Measurements from ENCODE around the gene AMIGO3. TPM values are rescaled to one million over a fixed set of nuclear protein-coding genes. Genes with fewer than 3 reads are reported as not detected.

The AMIGO3 gene
- total RNA-seq, 2 experiments from 2014 or later: not detected

DNA sequence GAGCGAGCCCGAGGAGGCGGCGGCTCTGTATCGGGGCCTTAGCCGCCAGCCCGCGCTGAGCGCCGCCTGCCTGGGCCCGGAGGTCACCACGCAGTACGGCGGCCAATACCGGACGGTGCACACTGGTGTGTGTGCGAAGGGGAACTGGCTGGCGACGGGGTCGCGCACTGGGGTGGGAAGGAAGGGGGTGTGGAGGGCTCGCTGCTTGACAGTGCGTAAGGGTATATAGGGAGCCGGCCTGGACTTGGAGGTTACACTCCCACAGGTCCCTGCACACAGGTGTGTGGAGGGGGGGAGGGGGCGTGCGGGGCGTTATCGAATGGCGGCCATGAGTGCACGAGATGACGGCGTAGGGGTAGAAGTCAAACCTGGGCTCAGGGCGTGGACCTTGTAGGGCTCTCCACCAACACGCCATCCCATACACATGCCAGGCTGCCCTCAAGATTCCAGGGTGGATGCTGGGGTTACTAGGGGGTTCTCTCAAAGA, 44.9 kb downstream of the AMIGO3 start:
- Mint-ChIP-seq H3K9me3 (no peaks in the 10 kb centered on the region), H3K4me1 (peaks cover 25% of the 10 kb centered on the region), H3K4me3 (peak overlapping the region; percentile 91), H3K36me3 (peaks cover 16% of the 10 kb centered on the region), H3K27me3 (no peaks in the 10 kb centered on the region), H3K27ac (peak overlapping the region; percentile 96)
- DNase-seq: no peak

DNA sequence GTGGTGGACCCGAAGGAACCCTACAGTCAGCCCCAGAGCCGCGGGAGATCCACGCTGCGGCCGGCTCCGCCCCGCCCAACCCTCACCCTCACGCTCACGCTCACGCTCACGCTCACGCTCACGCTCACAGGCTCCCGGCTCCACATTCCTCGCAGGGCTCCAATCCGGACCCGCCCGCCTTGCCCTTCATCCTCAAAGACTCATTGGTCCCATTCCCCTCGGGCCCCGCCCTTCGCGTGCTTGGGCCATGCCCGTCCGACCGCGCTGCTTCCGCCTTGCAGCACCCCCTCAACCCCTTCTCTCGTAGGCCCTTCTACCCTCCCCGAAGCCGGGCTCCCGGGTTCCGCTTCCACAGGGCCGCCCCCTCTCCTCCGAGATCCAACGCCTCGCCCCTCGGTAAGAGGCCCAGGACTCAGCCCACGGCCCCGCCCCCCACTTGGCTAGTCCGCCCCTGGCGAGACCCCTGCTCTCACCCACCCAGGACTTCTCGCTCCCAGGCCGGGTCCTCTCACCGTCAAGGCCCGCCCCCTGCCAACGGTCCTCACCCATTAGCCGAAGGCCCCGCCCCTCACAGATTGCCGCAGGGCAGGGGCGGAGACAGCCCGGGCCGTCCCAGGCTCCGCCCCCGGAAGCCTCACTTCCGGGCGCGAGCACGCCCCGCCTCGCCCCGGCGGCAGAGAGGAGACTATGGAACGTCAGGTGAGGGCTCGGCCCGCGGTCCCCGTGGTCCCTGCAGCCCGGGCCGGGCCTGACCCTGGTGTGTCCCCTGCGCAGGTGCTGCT, 45.6 kb downstream of the AMIGO3 start, which contains the start of gene APEH:
Gene APEH, plus strand, starts transcription at position 637 of the 782 bp plus-strand sequence. Its CDS starts 51 bp downstream, at position 688.
- Mint-ChIP-seq H3K4me1 (peaks cover 25% of the 10 kb centered on the region), H3K9me3 (no peaks in the 10 kb centered on the region), H3K36me3 (peaks cover 16% of the 10 kb centered on the region), H3K4me3 (peak within 1 kb of the TSS; percentile 91), H3K27ac (peak within 1 kb of the TSS; percentile 96), H3K27me3 (no peaks in the 10 kb centered on the region)
- DNase-seq: peak; percentile 99

DNA sequence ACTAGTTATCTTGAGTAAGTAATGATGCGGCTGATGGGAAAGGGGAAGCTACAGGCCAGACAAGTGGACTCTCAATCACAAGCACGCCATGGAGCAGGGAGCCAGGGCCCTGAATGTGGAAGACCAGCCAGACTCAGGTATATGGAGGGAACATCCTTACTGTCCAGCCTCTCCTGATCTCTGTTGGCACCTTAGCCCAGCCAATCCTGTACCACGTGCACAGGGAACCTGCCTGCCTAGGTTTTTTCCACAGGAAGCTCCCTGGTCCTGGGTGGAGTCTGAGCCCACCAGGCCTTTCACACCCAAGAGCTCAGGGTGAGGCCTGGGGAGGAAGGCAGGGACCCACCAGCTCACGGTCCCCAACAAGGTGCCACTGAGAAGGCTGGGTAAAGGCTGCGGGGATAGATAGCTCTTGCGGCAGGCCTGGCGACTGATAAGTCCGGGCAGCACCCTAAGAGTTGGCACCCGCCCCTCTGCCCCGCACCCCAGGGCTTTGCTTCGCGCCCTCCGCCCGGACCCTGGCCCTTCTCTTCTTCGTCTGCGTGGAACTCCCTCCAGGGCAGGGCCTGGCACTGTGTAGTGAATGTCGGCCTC, 46.3 kb downstream of the AMIGO3 start:
- Mint-ChIP-seq H3K27ac (peak overlapping the region; percentile 96), H3K36me3 (peaks cover 15% of the 10 kb centered on the region), H3K4me3 (peak overlapping the region; percentile 91), H3K27me3 (no peaks in the 10 kb centered on the region), H3K9me3 (no peaks in the 10 kb centered on the region), H3K4me1 (peaks cover 24% of the 10 kb centered on the region)
- peak; percentile 43 for DNase-seq

DNA sequence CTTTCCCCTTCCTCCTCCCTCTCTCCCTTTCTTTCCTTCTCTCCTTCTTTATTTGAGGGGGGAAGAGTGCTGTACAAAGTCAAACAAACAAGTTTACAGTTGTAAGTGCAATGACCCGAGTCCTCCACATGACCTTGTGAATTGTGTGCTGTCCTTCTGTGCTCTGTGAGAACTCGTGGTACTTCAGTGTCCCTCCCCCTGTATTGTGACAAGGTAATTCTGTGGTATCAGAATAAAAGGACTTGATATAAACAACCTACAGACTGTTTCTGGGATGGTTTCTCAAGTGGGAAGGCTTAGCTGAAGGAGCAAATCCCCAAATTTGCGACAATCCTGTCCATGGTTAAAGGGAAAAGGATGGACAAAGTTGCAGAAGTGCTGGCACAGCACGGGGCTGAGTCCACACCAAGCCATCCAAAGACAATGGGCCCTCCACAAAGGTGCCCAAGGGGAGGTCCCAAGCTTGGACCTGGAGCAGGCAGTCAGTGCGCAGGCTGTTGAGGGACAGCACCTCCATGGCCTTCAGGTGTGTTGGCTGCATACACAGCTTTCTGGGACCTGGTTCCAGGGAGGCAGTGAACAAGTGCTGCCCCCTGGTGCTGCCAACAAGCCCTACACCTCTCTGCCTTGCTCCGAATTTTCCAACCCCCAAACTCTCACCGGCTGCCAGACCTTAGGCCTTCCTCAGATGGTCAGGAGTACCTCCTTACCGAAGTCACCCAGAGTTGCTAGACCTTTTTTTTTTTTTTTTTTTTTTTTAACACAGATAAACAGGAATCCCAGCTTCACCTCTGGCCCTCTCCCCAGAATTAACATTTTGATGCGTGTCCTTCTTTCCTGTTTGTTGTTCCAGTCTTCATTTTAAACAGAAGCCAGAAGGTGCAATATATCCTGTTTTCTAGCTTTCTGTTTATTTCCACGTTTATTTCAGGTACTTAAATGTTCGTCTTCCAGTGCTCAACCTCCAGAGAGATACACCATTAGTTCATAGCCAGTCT, 47.9 kb downstream of the AMIGO3 start:
- peak; percentile 75 for DNase-seq
- Mint-ChIP-seq H3K27ac (peak overlapping the region; percentile 64), H3K9me3 (no peaks in the 10 kb centered on the region), H3K4me3 (peak overlapping the region; percentile 56), H3K36me3 (peaks cover 13% of the 10 kb centered on the region), H3K27me3 (no peaks in the 10 kb centered on the region), H3K4me1 (peaks cover 19% of the 10 kb centered on the region)

DNA sequence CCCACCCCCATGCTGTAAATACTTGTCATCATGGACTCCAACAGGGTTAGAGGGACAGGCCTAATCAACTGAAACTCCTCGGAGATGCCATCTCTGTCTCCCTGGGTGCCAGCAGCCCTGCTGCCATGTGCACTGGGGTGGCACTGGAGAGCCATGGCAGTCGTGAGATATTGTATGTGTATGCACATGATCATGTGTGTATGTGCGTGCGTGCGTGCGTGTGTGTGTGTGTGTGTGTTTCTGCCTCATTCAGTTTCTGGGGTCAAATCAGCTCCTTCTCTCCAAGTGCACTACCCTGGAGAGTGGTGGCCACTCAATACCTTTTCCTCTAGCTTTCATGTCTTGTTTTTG, 48.6 kb downstream of the AMIGO3 start:
- Mint-ChIP-seq H3K4me3 (no peak overlapping the region), H3K36me3 (peaks cover 9% of the 10 kb centered on the region), H3K9me3 (no peaks in the 10 kb centered on the region), H3K27ac (no peak overlapping the region), H3K4me1 (peaks cover 17% of the 10 kb centered on the region), H3K27me3 (no peaks in the 10 kb centered on the region)
- no peak for DNase-seq

DNA sequence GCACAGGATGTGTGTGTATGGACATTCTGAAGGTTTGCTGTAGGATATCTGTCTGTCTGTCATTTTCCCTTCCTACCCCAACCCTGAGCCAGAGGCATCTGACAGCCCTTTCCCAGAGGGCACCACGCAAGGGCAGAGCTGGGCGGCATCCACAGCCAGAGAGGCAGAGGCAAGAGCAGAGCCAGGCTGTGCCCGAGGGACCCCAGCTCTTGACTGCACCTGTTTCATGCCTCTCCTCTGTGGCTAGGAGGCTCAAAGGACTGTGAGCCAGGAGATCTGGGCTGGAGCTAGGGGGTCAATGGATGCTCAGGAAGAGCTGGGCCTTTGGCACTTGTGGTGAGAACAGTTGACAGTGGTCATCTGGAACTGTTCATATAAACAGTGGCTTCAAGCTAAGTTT, 50.1 kb downstream of the AMIGO3 start:
- no peak for DNase-seq
- H3K36me3 Mint-ChIP-seq: peaks cover 4% of the 10 kb centered on the region
- peaks cover 6% of the 10 kb centered on the region for H3K4me1 Mint-ChIP-seq
- H3K9me3 Mint-ChIP-seq: no peaks in the 10 kb centered on the region
- no peaks in the 10 kb centered on the region for H3K27me3 Mint-ChIP-seq
- H3K4me3 Mint-ChIP-seq: no peak overlapping the region
- no peak overlapping the region for H3K27ac Mint-ChIP-seq

DNA sequence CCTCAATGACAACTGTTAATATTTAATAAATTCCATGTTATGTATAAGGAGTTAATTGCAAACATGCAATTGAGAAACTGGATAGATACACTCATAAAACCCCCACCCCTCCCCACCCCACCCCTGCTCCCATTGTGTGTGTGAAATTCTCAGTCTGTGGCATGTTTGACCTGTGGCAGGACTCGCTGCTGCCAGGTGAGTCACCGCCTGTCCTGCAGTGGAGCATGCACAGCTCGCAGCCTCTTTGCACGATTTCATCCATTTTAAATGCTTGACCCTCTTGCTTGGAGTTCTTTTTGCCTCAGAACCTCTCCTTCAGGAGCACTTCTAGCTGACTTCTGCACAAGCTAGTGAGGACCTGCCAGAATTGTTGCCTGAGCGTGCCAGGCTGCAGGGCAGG, 50.6 kb downstream of the AMIGO3 start:
- H3K4me1 Mint-ChIP-seq: peaks cover 6% of the 10 kb centered on the region
- no peaks in the 10 kb centered on the region for H3K9me3 Mint-ChIP-seq
- H3K36me3 Mint-ChIP-seq: peaks cover 4% of the 10 kb centered on the region
- no peaks in the 10 kb centered on the region for H3K27me3 Mint-ChIP-seq
- no peak overlapping the region for H3K4me3 Mint-ChIP-seq
- H3K27ac Mint-ChIP-seq: no peak overlapping the region
- no peak for DNase-seq

DNA sequence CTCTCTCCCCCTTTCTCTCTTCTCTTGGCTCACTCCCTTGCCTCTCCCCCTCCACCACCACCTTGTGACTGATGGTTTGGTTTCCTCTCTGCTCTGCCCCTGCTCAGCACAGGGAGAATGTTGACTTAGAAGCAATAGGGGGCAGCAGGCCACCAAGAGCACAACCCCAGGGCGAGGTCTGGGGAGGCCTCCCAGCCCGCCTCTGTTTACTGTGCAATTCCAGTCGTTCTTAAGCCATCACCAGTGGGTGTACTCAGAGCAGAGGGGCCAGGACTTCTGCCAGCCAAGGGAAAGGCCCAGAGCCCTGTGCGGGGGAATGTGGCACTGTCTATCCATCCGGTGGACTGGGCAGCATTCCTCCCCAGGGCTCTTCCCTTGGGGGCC, 51.1 kb downstream of the AMIGO3 start:
- H3K4me1 Mint-ChIP-seq: peaks cover 6% of the 10 kb centered on the region
- DNase-seq: no peak
- H3K9me3 Mint-ChIP-seq: no peaks in the 10 kb centered on the region
- peaks cover 4% of the 10 kb centered on the region for H3K36me3 Mint-ChIP-seq
- no peaks in the 10 kb centered on the region for H3K27me3 Mint-ChIP-seq
- no peak overlapping the region for H3K4me3 Mint-ChIP-seq
- no peak overlapping the region for H3K27ac Mint-ChIP-seq

DNA sequence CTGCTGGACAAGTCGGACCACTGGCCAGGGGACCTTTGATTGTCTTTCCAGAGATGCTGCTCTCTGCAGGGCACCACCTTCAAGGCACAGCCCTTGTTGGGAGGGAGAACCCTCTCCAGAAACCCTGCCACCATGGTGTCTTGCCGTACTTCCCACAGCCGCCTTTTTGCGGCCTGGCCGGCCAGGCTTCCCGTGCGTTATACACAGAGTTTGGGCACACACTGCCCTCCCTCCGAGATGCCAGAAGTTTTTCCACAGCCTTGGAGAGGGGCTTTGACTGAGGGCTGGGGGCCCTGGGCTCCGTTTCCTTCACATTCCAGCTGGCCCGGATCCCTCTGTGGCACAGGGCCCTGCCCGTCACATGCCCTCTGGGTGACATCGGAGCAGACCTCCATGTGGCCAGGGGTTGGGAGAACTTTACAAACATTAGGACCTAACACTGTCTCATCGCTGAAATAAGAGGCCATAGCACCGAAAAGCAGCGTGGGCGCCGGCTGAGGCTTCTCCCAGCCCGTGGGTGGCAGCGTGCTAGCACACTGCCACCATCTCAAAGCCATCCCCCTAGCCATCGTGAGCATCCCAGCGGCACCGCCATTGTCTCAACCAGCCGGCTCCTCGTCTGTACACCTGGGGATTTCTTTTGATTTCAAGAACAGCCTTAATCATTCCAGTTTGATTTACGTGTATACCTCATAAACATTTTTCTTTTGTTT, 51.6 kb downstream of the AMIGO3 start:
- H3K36me3 Mint-ChIP-seq: peaks cover 2% of the 10 kb centered on the region
- H3K9me3 Mint-ChIP-seq: no peaks in the 10 kb centered on the region
- H3K4me1 Mint-ChIP-seq: peaks cover 4% of the 10 kb centered on the region
- no peak for DNase-seq
- H3K27me3 Mint-ChIP-seq: no peaks in the 10 kb centered on the region
- no peak overlapping the region for H3K4me3 Mint-ChIP-seq
- H3K27ac Mint-ChIP-seq: no peak overlapping the region

Other genes with a start within 250 kb of the AMIGO3 start
- gene DAG1, start 249.4 kb downstream of the AMIGO3 start, total RNA-seq: 10 to 100 TPM; 10.8 to 12.3 TPM
- under 1 TPM; 0.10 to 0.35 TPM for gene BSN, start 165.2 kb downstream of the AMIGO3 start, total RNA-seq
- gene APEH, start 45.3 kb downstream of the AMIGO3 start, total RNA-seq: 100 to 1,000 TPM; 173 to 189 TPM
- gene MST1, start 30.2 kb downstream of the AMIGO3 start, total RNA-seq: 1 to 10 TPM; 6.7 to 8.4 TPM
- gene RNF123, start 30.1 kb downstream of the AMIGO3 start, total RNA-seq: 10 to 100 TPM; 32.4 to 35.5 TPM
- 10 to 100 TPM; 43.0 to 43.6 TPM for gene GMPPB, start 4.3 kb upstream of the AMIGO3 start, total RNA-seq
- 10 to 100 TPM; 24.1 to 30.6 TPM for gene IP6K1, start 66.9 kb upstream of the AMIGO3 start, total RNA-seq
- under 1 TPM in 1 of 2 experiments, not detected in 1; 0.37 TPM for gene CDHR4, start 80.2 kb upstream of the AMIGO3 start, total RNA-seq
- 1 to 10 TPM; 1.2 to 1.5 TPM for gene INKA1, start 83.6 kb upstream of the AMIGO3 start, total RNA-seq
- gene UBA7, start 94.3 kb upstream of the AMIGO3 start, total RNA-seq: 10 to 100 TPM; 65.1 to 68.0 TPM
- 10 to 100 TPM; 23.0 to 23.6 TPM for gene TRAIP, start 136.9 kb upstream of the AMIGO3 start, total RNA-seq
- 1 to 10 TPM; 1.6 to 1.7 TPM for gene CAMKV, start 150.2 kb upstream of the AMIGO3 start, total RNA-seq
- under 1 TPM; 0.74 to 0.76 TPM for gene MST1R, start 184.2 kb upstream of the AMIGO3 start, total RNA-seq
- gene MON1A, start 210.1 kb upstream of the AMIGO3 start, total RNA-seq: 10 to 100 TPM; 11.7 to 12.2 TPM
- 10 to 100 TPM; 59.5 to 64.8 TPM for gene RBM6, start 220.5 kb upstream of the AMIGO3 start, total RNA-seq